ENCODE measurements around the gene GPR21.

GPR21 gene

GRCh38 chr9:123016631-123017030 lies 16.8 kb upstream of the GPR21 start:
- no peaks in the 10 kb centered on the region for H3K9me3 ChIP-seq (ENCODE audit: insufficient read depth, low read depth, low read length)

DNA sequence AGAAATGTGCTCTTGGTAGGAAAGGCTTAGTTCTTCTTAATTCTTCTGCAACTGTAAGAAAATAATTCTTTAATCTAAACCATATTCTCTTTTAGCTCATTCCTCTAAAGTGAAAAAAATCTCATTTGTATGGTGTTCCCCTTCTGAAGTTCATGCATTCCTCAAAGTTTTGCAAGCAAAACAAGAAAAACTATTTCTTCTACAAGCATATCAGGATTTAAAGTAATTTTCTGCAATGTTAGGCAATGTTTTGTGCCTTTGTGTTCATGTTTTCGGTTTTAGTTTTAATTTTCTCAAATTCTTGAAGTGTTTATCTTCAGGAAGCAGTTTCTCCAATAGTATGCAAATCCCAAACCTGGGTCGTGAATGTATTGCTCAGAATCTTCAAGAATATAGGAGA lies 12.7 kb upstream of the GPR21 start:
- no peak overlapping the region for H2AFZ ChIP-seq (ENCODE audit: low read length)
- TF ChIP-seq EZH2phosphoT487 (IDR thresholded peaks at IDR 0.05; ENCODE audit: borderline replicate concordance) = no peak
- TF ChIP-seq CTCF (conservative IDR thresholded peaks at IDR 0.05; ENCODE audit: low read length) = no peak
- no peaks in the 10 kb centered on the region for H3K9me2 ChIP-seq (replicated peaks; ENCODE audit: low read depth, low read length)
- H3K4me3 ChIP-seq (ENCODE audit: low read length, poor library complexity, severe bottlenecking) = no peak overlapping the region
- H3K4me2 ChIP-seq (ENCODE audit: low read depth, low read length, poor library complexity, severe bottlenecking) = no peak overlapping the region
- no peaks in the 10 kb centered on the region for H3K9me3 ChIP-seq (ENCODE audit: insufficient read depth, low read depth, low read length)
- peaks cover 38% of the 10 kb centered on the region; the same call in 1 of the 2 replicates for H3K36me3 ChIP-seq (ENCODE audit: insufficient read depth, low read length)
- H3K4me1 ChIP-seq (ENCODE audit: insufficient read depth, low read length, poor library complexity, severe bottlenecking) = no peaks in the 10 kb centered on the region
- no peaks in the 10 kb centered on the region for H3K79me2 ChIP-seq (ENCODE audit: insufficient read depth, low read length)
- H3K9ac ChIP-seq (ENCODE audit: low read depth, low read length, poor library complexity, severe bottlenecking) = no peak overlapping the region
- no peaks in the 10 kb centered on the region for H3F3A ChIP-seq (ENCODE audit: low read depth)
- H4K20me1 ChIP-seq (ENCODE audit: insufficient read depth, low read length, poor library complexity, severe bottlenecking) = no peaks in the 10 kb centered on the region
- H3K27me3 ChIP-seq (ENCODE audit: insufficient read depth, low read length, poor library complexity, severe bottlenecking) = no peaks in the 10 kb centered on the region

More at GRCh38 chr9:123016631-123017030, 16.8 kb upstream of the GPR21 start:
- Histone ChIP-seq H3K36me3 (ENCODE audit: insufficient read depth, low read length) (peaks cover 70% of the 10 kb centered on the region), H3F3A (ENCODE audit: low read depth) (no peaks in the 10 kb centered on the region), H3K9me2 (replicated peaks; ENCODE audit: low read depth, low read length) (no peaks in the 10 kb centered on the region), H3K4me2 (ENCODE audit: low read depth, low read length, poor library complexity, severe bottlenecking) (no peak overlapping the region), H3K4me3 (ENCODE audit: low read length, poor library complexity, severe bottlenecking) (no peak overlapping the region), H2AFZ (ENCODE audit: low read length) (no peak overlapping the region), H3K9ac (ENCODE audit: low read depth, low read length, poor library complexity, severe bottlenecking) (no peak overlapping the region), H3K27me3 (ENCODE audit: insufficient read depth, low read length, poor library complexity, severe bottlenecking) (no peaks in the 10 kb centered on the region), H3K79me2 (ENCODE audit: insufficient read depth, low read length) (no peaks in the 10 kb centered on the region), H4K20me1 (ENCODE audit: insufficient read depth, low read length, poor library complexity, severe bottlenecking) (no peaks in the 10 kb centered on the region), H3K4me1 (ENCODE audit: insufficient read depth, low read length, poor library complexity, severe bottlenecking) (no peaks in the 10 kb centered on the region)
- no peak for TF ChIP-seq CTCF (conservative IDR thresholded peaks at IDR 0.05; ENCODE audit: low read length)
- no peak for TF ChIP-seq EZH2phosphoT487 (IDR thresholded peaks at IDR 0.05; ENCODE audit: borderline replicate concordance)

GRCh38 chr9:123026425-123026824 lies 7.0 kb upstream of the GPR21 start:
- Histone ChIP-seq H3K4me2 (ENCODE audit: low read depth, low read length, poor library complexity, severe bottlenecking) (no peak overlapping the region), H3F3A (ENCODE audit: low read depth) (peaks cover 10% of the 10 kb centered on the region; the same call in 1 of the 2 replicates), H3K9ac (ENCODE audit: low read depth, low read length, poor library complexity, severe bottlenecking) (peak overlapping the region; percentile 67), H2AFZ (ENCODE audit: low read length) (no peak overlapping the region), H4K20me1 (ENCODE audit: insufficient read depth, low read length, poor library complexity, severe bottlenecking) (no peaks in the 10 kb centered on the region), H3K4me3 (ENCODE audit: low read length, poor library complexity, severe bottlenecking) (no peak overlapping the region), H3K9me3 (ENCODE audit: insufficient read depth, low read depth, low read length) (no peaks in the 10 kb centered on the region), H3K27me3 (ENCODE audit: insufficient read depth, low read length, poor library complexity, severe bottlenecking) (no peaks in the 10 kb centered on the region), H3K79me2 (ENCODE audit: insufficient read depth, low read length) (no peaks in the 10 kb centered on the region), H3K9me2 (replicated peaks; ENCODE audit: low read depth, low read length) (no peaks in the 10 kb centered on the region), H3K36me3 (ENCODE audit: insufficient read depth, low read length) (peaks cover 6% of the 10 kb centered on the region; the same call in 1 of the 2 replicates), H3K4me1 (ENCODE audit: insufficient read depth, low read length, poor library complexity, severe bottlenecking) (peaks cover 54% of the 10 kb centered on the region)
- TF ChIP-seq EZH2phosphoT487 (IDR thresholded peaks at IDR 0.05; ENCODE audit: borderline replicate concordance) = no peak
- no peak for TF ChIP-seq CTCF (conservative IDR thresholded peaks at IDR 0.05; ENCODE audit: low read length)

All from Loucy (cell line).